HG03045 (cell line): ENCODE results near the gene LRRC8C.
"Not testable (repeated sequence)": the region's sequence is repeated elsewhere in the genome, so short reads cannot be mapped to it uniquely, and the experiment has no call there.

Experiments
- ATAC-seq: cut with Tn5 transposase; IDR thresholded peaks from one replicate; pipeline ENCODE4 v1.9.1; 2021; ENCODE audit warnings: mild to moderate bottlenecking, moderate library complexity; ENCODE audit not compliant: unreplicated experiment

The LRRC8C gene

GRCh38 chr1:89701746-89702241 lies 68.9 kb downstream of the LRRC8C start:
- ATAC-seq = no peak

- no peak for ATAC-seq
Observed at GRCh38 chr1:89702520-89703045, 69.7 kb downstream of the LRRC8C start.

- ATAC-seq = no peak
Observed at GRCh38 chr1:89703469-89703868, 70.5 kb downstream of the LRRC8C start.

- ATAC-seq = no peak
Observed at GRCh38 chr1:89704014-89704413, 71.1 kb downstream of the LRRC8C start.

- ATAC-seq = not testable (repeated sequence)
Observed at GRCh38 chr1:89704885-89705284, 72.0 kb downstream of the LRRC8C start.

- ATAC-seq = no peak
Observed at GRCh38 chr1:89705901-89706699, 73.2 kb downstream of the LRRC8C start.

GRCh38 chr1:89706700-89707012 lies 73.7 kb downstream of the LRRC8C start:
- no peak for ATAC-seq

GRCh38 chr1:89708751-89709375 lies 75.9 kb downstream of the LRRC8C start:
- no peak for ATAC-seq

GRCh38 chr1:89710498-89711139 lies 77.7 kb downstream of the LRRC8C start:
- ATAC-seq = no peak

- no peak for ATAC-seq
Observed at GRCh38 chr1:89711140-89711778, 78.3 kb downstream of the LRRC8C start.

- ATAC-seq = no peak
Observed at GRCh38 chr1:89712420-89712819, 79.5 kb downstream of the LRRC8C start.

- no peak for ATAC-seq
Observed at GRCh38 chr1:89715677-89716076, 82.8 kb downstream of the LRRC8C start.

GRCh38 chr1:89719502-89720306 lies 86.8 kb downstream of the LRRC8C start:
- ATAC-seq = peak; percentile 84

- ATAC-seq = no peak
Observed at GRCh38 chr1:89720839-89721238, 87.9 kb downstream of the LRRC8C start.

- no peak for ATAC-seq
Observed at GRCh38 chr1:89721351-89721750, 88.4 kb downstream of the LRRC8C start.

- no peak for ATAC-seq
Observed at GRCh38 chr1:89723144-89723543, 90.2 kb downstream of the LRRC8C start.

GRCh38 chr1:89723863-89724262 lies 90.9 kb downstream of the LRRC8C start:
- no peak for ATAC-seq

GRCh38 chr1:89724369-89725010 lies 91.6 kb downstream of the LRRC8C start:
- ATAC-seq = peak; percentile 78

GRCh38 chr1:89725011-89725370 lies 92.1 kb downstream of the LRRC8C start:
- ATAC-seq = no peak

- ATAC-seq = no peak
Observed at GRCh38 chr1:89725631-89726030, 92.7 kb downstream of the LRRC8C start.
